ENCODE data around the gene DPF1.
"Not testable (repeated sequence)": the region's sequence is repeated elsewhere in the genome, so short reads cannot be mapped to it uniquely, and the experiment has no call there.

The DPF1 gene

DNA sequence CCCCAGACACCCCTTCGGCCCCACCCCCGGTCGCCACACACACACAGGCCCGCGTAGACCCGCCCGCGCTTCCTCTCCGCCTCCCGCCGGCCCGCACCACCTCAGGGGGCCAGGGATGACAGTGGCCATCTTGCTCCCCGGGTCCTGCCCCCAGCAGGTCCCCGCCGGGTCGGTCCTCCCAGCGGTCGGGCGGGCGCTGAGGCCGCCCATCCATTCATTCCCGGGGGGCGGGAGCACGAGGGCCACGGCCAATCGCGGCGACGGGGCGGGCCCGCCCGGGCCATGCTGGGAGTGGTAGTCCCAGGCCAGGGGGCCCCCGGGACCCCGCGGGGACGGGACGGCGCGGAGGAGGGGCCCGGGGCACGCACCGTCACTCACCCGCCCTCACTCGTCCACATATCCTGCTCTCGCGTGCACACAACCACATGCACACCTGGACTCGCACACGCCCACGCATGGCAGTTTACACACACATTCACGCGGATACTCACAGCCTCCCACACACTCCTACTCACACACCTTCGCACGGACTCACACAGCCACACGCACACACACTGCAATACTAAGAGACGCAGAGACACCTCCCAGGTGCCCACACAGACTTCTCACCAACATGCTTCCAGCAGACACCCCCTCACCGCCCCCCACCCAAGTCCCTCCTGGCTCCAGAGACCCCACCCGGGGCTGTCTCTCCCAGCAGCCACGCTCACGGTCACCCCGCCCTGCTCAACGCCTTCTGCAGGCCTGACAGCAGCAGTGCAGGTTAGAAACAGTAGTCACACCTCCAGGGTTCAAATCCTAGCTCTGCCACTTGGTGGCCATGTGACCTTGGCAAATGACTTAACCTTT lies at the start of gene DPF1:
DPF1 (minus strand) TSS at position 209 of the 849 bp plus-strand sequence; CDS start at position 129, 80 bp downstream.
- peak; percentile 63 for DNase-seq

DNA sequence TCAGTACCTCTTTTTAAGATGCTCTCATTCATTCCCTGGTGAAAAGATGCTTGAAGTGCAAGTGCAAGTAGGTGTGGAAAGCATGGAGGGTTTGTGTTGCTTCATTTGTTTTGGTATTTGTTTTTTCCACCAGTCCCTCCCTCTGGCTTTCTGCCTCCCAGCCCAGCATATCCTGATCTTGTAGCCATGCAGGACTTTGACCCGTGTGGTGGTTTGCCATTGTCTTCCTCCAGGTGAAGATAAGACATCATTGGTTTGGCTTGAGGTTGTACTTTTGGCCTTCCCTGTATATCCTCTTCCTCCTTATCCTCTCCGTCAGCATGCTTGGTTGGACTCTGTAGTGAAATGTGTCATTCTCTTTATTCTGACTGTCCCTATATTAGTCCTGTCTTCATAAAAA lies 49.5 kb upstream of the DPF1 start:
- no peak for DNase-seq

DNA sequence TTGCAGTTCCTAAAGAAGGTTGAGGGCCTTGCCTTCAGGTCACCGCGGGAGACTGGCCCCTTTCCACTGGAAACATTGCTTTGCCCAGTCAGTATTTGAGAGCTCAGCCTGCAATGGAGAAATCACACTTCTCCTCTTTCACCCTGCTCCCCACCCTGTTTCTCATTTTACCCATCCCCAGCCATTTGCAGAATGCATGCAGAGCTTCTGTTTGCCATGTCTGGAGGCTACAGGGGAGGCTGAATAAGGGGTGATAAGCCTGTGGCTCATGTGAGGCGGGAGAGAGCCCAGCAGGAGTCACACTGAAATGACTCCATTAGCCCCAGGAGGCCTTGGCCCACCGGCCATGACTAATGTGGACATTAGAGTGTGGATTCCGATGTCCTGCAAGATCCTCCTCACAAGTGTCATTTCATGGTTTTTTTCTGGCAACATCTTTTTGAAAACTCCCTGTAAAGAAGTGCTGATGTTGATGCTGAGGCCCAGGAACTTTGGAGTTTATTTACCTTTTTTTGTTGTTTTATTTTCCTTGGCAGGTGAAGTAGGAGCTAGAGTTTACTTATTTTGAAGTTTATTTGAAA lies 46.7 kb upstream of the DPF1 start:
- no peak for DNase-seq

DNA sequence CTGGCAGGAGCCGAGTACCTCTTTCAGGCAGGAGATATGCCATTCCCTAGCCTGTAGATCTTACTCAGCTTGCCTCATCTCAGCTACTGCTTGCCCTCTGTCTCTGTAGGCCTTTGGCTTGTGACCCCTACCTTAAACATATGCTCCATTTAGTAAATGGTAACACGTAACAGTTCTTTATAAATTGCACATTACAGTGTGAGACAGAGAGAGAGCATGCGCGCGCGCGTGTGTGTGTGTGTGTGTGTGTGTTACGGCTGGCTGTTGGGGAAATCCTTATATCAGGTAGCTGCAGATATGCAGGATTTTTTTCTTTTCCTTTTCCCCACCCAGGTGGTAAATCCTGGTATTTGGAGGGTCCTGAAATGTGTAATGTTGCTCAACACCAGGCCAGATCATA lies 44.5 kb upstream of the DPF1 start:
- no peak for DNase-seq

DNA sequence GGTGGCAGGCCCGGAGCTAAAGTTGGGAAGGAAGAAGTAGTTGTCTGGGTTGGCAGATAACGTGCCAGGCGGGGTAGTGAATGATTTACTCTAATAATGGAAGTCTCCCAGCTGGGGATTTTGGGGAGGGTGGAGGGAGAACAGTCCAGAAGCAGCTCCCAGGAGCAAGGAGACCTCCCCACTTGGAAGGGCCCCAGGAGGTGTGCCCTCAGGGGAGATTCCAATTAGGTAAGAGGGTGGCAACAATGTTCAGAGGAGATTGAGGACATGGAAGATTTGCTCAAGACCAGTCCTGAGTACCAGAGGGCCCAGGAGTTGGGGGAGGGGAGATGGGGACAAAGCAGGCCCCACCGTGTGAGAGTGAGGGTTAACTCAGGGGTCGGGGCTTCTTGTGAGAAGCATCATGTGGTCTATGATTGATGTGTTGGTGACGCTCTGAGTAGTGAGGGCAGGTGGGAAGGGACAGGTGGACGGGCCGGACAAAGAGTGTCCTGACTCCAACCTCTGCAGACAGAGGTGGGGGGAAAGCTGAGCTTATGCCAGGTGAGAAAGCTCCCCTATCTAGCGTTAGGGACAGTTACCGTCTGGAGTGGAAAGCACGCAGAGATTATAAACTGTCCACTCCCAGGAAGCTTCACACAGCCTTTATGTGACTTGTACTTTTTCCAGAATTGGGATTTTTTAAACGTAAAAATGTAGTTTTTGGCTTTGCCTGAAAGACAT lies 43.9 kb upstream of the DPF1 start:
- DNase-seq, result no peak

DNA sequence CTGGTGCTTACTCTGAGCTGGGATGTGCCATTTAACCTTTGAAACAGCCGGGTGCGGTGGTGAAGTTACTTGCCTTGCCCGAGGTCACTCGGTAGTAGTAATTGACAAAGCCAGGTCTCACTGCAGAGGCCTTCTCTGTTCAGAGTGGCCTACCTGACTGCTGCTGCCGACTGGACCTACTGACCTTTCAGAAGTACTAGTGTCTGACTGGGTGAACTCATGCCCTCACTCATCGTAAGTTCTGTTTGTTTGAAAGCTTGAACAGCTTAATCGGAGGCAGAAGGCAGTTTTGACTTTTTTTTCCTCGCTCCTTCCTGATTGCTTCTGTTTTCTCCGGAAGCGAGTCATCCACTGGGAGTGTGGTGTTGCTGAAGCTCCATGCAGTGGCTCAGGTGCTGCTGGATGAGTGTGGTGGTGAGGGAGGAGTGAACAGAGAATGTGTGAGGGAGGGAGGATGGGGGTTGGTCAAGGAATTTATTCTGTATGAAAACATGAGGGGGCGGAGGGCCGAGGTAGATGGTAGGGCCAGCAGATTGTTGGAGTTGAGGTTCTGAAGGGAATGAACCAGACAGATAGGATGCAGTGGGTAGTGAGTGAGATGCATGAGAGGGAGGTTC lies 43.1 kb upstream of the DPF1 start:
- DNase-seq, result no peak

DNA sequence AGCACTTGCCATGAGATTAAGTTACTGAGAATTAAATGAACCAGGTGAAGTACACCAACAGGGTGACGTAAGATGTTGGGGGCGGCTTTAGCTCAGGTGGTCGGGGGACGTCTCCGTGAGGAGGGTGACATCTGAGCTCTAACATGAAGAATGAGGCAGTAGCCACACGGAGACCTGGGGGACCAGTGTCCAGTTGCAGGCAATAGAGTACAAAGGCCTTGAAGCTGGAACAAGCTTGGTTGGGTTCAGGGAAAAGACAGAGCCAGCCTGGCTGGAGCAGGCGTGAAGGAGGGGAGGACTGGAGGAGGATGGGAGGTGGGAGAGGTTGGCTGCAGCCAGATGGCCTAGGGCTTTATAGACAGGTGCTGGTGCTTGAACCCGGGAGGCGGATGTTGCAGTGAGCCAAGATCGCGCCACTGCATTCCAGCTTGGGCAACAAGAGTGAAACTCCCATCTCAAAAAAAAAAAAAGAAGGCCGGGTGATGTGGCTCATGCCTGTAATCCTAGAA lies 42.0 kb upstream of the DPF1 start:
- DNase-seq, result no peak

DNA sequence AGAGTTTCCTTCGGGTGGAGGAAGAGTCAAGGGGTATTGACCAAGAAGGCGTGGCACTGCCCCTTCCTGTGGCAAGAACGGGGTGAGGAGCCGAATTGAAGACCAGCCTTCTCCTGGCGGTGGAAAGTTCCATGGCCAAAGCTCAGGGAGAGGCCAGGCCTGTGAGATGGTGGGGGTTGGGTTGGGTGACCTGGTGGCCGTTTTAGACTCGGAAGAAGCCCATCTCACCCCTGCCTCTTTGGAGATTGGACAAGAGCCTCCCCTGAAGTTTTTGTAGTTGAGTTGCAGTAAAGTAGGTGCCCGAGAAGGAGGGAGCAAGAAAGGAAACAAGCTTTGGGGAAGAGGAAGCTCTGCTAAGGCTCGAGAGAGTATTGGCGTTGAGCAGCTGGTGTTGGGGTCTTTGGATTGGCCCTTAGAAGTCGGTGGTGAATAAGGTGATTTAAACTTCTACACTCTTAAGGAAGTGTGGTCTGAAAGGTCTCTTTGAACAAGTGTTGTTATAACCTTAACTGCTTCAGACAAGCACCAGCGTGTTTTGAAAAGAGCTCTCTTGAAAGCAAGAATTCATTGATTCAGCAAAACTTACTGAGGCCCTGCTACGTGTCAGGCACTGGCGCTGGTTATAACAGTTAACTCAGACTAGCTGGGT lies 41.3 kb upstream of the DPF1 start:
- DNase-seq, result no peak

DNA sequence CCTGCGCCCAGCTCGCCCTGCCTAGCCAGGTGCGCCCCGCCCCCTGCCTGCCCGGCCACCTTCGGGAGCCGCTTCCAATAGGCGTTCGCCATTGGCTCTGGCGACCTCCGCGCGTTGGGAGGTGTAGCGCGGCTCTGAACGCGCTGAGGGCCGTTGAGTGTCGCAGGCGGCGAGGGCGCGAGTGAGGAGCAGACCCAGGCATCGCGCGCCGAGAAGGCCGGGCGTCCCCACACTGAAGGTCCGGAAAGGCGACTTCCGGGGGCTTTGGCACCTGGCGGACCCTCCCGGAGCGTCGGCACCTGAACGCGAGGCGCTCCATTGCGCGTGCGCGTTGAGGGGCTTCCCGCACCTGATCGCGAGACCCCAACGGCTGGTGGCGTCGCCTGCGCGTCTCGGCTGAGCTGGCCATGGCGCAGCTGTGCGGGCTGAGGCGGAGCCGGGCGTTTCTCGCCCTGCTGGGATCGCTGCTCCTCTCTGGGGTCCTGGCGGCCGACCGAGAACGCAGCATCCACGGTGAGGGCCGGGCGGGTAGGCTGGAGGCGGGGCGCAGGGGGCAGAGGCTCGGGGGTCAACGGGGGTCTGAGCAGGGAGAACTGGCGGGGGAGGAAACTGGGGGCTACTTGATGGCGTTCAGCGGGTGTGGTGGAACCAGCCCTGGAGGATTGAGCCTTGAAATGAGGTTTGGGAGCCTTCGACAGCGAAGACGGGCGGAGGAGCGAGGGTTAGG lies 40.6 kb upstream of the DPF1 start, which contains the start of gene SPINT2:
SPINT2 (plus strand) TSS at position 88 of the 727 bp plus-strand sequence; CDS start at position 408, 320 bp downstream.
- peak; percentile 71 for DNase-seq

DNA sequence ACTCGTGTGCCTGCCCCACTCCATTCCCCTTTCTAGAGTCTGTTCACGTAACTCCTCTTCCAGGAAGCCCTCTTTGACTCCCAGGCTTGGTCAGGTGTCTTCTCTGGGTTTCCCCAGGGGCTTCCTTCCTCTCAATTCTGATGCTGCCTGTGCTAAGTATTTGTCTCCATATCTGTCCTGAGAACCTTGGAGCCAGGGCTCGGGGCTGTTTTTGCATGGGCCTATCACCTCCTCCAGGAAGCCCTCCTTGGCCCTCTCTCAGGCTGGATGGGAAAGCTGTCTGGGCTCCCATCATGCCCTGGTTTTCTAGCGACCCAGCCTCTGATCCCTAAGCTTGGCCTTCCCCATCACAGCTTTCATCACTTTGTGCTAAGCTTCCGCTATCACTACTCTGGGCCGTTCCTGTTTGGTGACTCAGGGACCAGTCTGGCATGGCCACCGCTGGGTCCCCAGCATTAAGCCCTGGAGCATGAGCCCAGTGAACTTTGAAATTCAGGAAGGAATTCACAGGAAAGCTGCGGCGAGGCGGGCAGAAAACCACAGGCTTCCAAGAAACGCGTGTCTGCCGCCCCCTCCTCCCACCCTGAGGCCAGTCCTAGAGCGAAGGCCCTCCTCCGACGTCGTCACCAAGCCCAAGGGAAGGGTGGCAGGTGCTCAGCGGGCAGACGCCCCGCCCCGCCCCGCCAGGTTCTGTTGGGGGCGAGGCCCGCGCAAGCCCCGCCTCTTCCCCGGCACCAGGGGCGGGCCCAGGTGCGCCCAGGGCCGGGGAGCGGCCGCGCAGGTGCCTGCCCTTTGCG lies 39.9 kb upstream of the DPF1 start:
- peak; percentile 57 for DNase-seq

DNA sequence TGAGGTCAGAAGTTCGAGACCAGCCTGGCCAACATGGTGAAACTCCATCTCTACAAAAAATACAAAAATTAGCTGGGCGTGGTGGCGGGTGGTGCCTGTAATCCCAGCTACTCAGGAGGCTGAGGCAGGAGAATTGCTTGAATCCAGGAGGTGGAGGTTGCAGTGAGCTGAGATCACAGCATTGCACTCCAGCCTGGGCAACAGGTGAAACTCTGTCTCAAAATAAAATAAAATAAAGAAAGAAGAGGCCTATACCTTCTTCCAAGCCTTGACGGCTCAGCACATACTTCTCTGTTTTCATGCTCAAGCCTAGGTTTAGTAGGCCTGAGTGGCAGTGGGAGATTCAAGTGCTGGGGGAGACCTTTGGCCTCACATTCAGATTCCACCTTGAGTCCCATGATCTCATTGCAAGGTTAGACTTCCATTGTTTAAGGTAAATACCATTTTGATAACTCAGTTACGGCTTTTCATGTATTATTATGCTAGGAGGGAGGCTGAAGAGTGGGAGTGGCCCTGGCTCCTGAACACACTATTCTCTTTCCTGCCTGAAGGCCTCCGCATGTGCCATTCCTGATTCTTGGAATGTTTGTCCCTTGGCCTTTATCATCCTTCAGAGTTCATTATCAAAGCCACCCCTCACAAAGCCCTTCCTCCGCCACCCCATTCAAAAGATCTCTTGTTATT lies 38.7 kb upstream of the DPF1 start:
- no peak for DNase-seq

DNA sequence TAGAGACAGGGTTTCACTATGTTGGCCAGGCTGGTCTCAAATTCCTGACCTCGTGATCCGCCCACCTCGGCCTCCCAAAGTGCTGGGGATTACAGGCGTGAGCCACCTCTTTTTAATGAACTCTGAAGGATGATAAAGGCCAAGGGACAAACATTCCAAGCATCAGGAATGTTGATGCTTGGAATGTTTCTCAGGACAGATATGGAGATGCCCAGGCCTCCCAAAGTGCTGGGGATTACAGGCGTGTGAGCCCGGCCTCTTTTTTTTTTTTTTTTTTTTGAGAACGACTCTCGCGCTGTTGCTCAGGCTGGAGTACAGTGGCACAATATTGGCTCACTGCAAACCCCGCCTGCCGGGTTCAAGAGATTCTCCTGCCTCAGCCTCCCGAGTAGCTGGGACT lies 37.9 kb upstream of the DPF1 start:
- not testable (repeated sequence) for DNase-seq

DNA sequence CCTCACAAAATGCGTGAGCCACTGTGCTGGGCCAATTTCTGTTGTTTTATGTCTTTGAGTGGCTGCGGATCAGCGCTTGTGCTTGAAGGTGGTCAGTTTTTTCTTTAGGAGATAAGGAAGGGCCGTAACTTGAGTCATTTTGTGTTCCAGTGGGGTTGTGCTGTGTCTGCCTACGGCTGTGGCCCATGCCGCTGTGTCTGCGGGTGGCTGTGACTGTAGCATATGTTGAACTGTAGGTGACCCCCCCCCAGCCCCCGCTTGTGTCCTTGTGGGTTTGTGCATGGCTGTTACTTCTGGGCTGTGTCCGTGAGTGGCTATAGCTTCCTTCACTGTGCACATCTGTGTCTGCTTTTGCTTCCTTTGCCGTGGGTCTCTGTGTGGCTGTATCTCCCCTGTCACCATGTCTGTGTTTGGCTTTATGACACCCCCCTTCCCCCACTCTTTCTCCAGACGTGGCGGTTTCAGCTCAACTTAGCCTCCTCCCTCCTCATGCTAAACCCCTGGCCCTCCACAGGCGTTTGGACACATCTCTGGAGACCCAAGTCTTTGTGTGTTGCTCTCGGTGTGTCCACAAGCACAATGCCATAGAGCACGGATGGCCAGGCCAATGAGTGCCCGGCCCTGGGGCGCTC lies 31.5 kb upstream of the DPF1 start:
- no peak for DNase-seq

DNA sequence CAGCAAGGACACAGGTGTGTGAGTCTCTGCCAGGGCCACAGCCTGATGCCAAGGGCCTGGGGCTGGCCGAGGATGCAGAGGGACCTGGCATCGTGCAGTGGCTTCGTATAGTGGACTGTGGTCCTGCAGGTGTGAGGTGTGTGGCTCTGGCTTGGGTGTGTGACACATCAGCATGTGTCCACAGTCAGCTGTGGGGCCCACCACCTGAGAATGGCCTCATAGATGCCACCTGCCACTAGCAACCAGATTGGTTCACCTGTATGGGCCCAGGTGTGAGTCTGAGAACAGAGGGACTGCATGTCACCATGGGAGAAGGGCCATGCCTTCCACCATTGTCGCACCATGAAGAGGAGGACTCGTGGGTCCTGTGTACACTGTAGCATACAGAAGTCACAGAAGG lies 29.8 kb upstream of the DPF1 start:
- no peak for DNase-seq

DNA sequence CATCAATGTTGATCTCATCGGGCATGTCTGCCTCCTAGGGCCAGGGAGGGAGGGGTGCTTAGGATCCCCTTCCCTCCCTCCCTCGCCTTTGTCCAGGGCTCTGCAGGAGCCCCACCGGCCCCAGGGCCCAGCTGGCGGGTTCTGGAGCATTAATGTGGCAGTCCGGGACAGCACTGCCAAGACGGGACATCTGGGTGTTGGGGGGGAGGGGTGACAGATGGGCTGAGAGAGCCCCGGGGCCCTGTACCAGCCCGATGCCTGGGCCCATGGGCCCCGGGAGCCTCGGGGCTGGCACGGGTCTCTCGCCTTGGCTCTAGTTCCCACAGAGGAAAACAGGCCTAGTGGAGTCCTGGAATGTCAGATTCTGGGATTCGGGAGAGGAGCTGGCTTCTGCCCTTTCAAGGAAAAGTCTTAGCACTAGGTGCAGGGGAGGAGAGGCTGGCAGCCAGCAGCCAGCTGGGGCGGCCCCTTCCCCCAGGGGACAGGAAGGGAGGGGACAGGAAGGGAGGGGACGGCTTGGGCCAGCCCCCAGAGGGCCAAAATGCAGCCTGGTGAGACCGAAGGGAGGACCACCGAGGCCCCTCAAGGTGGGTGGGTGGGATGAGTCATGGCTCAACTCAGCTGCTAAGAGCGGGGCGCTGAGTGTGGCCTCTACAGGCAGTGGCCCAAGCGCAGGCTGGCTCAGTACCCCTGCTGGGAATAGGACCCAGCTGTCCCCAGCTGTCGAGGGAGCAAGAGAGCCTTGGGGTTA lies 29.1 kb upstream of the DPF1 start:
- no peak for DNase-seq

DNA sequence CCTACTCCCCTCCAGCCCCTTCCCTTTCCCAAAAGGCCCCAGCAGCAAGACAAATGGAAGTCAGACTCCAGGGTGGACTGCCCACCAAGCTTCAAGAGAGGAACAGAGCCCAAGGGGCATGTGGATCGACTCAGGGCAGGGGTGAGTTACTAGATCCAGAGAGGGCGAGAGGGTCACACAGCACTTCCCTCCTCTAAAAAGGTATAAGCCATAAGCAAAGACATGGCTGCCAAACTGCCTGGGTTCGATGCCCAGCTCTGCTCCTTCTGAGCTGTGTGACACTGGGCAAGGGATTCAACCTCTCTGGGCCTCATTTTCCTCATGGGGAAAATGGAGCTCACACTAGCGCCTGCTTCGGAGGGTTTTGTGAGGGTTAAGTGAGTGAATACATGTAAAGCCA lies 28.4 kb upstream of the DPF1 start:
- DNase-seq, result no peak

DNA sequence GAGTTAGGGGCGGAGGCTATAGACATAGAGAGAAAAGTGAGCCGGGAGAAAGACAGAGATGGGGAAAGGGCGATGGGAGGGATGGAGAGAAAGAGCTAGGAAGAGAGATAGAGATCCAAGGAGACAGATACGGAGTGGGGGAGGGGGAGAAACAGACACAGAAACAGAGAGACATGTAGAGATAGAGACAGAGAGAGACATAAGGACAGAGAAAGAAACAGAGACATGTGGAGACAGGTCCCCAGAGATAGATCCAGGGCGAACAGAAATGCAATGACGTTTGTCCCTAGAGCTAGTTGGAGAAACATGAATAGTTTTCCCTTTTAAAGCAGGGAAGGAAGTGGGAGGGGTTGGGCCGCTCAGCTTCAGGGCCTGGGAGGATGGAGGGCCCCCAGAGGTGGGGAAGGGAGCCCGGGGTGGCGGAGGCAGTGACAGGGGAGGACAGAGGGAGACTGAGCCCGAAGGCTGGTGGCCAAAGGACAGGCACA lies 27.6 kb upstream of the DPF1 start:
- no peak for DNase-seq

DNA sequence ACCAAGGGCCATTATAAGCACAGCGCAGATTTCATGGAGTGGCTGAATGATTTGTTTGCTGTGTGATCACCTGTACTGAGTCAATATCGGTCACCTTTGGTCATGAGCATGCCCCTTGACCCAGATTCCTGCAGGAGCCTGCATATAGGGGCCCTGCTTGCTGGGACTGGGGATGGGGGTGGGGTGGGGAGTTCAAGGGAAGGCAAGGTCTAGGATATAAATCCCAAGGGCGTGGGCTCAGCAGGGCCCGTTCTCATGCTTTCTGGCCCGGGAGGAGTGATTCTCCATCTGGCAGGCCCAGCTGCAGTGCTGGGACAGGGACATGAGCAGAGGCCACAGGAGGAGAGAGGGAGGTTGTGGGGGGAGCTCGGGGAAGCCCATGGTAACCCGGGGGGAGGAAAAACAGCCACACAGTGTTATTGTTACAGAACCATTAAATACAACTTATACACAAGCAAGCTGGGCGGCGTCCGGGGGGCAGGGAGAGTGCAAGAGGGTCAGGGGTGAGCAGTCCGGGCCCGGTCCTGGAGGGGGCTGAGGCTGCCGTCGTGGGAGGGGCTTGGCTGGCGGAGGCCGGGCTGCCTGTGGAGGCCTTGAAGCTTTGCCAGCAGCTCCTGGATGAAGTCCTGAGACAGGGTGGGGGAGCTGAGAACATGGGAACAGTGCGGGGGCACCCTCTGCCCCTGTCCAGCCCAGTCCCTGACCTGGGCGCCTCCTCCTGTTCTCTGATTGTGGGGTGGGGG lies 27.0 kb upstream of the DPF1 start:
- no peak for DNase-seq

Data from KG1 (cell line).